H7 (cell line): ENCODE results near the gene HIVEP1. TPM values are rescaled to one million over a fixed set of nuclear protein-coding genes. Genes with fewer than 3 reads are reported as not detected.

Experiments
- DNase-seq: peaks from one replicate; pipeline ENCODE4 v3.0.0; 2012
- H3K27me3 ChIP-seq: 2 replicates; pipeline ENCODE4 v1.6.0; 2011; ENCODE audit warnings: mild to moderate bottlenecking, low read length; ENCODE audit not compliant: control insufficient read depth, insufficient read depth
- H3K36me3 ChIP-seq: replicated peaks from 2 replicates; pipeline ENCODE4 v1.5.1; 2011; ENCODE audit warnings: low read length; ENCODE audit not compliant: control insufficient read depth, insufficient read depth
- H3K4me3 ChIP-seq: 2 replicates; pipeline ENCODE4 v1.5.1; 2011; ENCODE audit warnings: low read depth, mild to moderate bottlenecking, control low read depth, low read length, moderate library complexity; ENCODE audit not compliant: insufficient read depth
- total RNA-seq: library from RNA; depleted of rRNA; stranded (reverse); fragments of >200 nt; shearing (Covaris generic); gene quantifications from 2 replicates; pipeline ENCODE4 v1.2.3, GENCODE V29; 2014

Gene HIVEP1
- total RNA-seq, 1 experiment from 2014 or later = 13.3 TPM

DNA sequence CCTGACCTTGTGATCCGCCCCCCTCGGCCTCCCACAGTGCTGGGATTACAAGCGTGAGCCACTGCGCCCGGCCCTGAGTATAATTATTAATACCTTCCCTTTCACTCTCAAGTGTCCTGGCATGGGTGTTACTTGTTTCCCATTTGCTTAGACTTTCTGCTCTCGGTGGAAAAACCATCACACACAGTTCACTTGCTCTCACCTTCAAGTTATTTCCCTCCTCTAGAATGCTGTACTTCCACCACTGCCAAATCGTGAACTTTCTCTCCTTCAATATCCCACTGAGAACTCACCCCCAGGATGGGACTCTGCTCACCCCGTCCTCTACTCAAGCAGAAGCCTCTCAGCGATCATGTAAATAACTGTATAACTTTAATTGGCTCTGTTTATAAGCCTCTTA, 4.6 kb upstream of the HIVEP1 start:
- DNase-seq = no peak
- no peak overlapping the region for H3K4me3 ChIP-seq
- no peaks in the 10 kb centered on the region for H3K36me3 ChIP-seq
- H3K27me3 ChIP-seq = no peaks in the 10 kb centered on the region

DNA sequence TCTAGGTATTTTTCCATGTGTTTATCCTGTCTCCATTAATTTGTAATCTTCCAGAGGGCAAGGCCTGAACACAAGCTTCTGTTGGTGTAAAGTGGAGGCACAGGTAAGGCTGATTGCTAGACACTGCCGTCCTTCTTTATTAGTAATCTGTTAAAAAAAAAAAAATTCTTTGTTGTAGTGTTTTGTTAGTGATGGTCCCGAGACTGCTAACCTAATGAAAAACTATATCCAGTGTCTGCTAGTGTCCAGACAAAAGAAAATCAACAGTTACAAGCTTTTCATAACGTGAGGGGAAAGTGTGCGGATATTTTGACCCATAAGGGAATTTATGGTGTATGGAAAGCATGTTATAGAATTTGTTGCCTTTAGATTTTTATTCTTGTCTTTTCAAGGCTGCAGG, 4.2 kb upstream of the HIVEP1 start:
- Histone ChIP-seq H3K4me3 (peak overlapping the region; percentile 53), H3K36me3 (no peaks in the 10 kb centered on the region), H3K27me3 (no peaks in the 10 kb centered on the region)
- DNase-seq = no peak

DNA sequence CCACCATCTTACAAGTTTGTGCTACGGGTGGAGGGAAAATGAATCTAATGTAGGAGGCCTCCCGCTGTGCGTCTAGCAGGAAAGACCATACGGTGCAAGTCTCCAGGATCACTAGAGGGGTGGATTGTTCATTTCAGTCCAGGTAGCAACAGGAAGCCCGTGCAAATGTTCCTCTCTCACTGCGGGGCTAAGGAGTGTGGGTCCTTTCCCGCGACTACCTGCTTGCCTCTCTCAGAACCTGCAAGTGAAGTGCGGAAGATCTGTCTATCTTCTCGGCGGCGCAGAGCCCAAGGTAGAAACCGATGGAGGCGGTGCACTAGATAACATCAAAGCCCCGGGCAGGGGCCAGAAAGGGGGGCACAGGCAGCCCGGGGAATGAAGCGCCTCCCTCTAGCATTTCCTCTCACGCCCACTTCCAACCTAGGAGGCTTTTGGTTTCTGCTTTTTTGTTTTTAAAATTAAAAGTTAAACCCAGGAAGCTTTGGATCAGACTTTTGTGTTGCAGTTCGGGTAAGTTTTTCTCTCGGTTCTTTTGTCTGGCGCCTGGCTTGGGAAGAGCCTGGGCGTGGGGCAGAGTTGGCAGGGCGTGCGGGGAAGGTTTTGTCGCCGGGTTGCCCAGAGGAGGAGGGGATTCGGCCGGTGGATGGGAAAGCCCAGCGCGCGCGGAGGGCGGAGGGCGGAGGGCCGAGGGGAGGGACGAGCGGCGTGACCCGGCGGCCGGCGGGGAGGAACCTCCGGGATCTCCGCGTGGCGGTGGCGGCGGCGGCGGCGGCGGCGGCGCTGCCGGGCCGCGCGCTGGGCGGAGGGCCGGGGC, 3.5 kb upstream of the HIVEP1 start:
- no peaks in the 10 kb centered on the region for H3K36me3 ChIP-seq
- no peaks in the 10 kb centered on the region for H3K27me3 ChIP-seq
- H3K4me3 ChIP-seq = peak overlapping the region; percentile 53
- peak; percentile 87 for DNase-seq

DNA sequence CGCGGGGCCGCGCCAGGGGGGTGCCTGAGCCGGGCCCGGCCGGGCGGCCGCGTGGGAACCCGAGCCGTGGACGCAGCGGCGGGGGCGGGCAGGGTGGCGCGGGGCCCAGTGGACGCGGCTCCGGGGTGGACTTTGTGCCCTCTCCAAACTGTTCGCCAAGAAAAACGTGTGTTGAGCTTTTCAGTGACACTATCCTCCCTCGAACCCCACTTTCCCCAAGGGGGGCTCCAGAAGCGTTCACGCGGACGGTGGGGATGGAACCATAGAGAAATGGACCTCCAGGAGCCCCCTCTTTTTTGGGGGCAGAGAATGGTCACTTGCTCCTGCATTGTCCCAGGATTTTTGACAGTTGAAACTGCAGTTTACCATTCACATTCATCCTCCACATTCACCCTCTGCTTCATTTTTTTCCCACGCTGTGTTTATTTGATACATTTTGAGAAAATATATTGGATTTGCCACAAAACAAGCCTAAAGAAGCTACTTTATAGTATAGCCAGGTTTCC, 2.9 kb upstream of the HIVEP1 start:
- DNase-seq = no peak
- Histone ChIP-seq H3K27me3 (no peaks in the 10 kb centered on the region), H3K36me3 (no peaks in the 10 kb centered on the region), H3K4me3 (peak overlapping the region; percentile 53)

DNA sequence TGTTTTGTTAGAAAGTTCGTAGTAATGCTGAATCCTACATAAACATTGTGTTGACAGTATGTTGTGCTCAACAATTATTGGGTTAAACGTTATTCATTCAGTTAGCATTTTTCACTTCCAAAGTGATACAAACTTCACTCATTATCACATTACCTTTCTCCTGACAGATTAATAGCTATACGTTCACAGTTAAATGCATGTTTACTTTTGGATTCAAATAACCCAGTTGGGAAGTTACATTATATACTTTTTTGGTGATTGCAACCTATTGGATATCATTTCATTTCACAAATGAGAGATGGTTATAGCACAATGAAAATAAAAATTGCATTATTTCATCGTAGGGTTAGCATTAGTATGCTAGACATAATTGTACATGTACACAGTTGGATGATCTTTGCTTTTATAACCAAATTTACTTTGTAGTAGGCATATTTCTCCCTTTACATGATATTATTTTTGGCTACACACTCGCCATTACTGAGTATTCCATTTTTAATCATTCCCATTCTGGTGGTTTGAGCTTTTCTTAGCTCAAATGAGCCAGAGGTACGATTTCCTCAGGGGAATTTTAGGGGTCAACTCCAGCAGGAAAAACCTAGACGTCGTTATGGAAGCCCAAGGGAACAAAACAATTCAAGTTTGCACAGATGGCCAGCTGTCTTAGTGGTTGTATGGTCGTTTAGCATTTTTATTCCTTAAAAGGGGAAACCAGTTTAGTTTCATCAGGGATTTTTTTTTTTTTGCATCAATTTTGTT, 2.1 kb upstream of the HIVEP1 start:
- Histone ChIP-seq H3K36me3 (no peaks in the 10 kb centered on the region), H3K4me3 (peak overlapping the region; percentile 54), H3K27me3 (no peaks in the 10 kb centered on the region)
- DNase-seq = peak; percentile 20

DNA sequence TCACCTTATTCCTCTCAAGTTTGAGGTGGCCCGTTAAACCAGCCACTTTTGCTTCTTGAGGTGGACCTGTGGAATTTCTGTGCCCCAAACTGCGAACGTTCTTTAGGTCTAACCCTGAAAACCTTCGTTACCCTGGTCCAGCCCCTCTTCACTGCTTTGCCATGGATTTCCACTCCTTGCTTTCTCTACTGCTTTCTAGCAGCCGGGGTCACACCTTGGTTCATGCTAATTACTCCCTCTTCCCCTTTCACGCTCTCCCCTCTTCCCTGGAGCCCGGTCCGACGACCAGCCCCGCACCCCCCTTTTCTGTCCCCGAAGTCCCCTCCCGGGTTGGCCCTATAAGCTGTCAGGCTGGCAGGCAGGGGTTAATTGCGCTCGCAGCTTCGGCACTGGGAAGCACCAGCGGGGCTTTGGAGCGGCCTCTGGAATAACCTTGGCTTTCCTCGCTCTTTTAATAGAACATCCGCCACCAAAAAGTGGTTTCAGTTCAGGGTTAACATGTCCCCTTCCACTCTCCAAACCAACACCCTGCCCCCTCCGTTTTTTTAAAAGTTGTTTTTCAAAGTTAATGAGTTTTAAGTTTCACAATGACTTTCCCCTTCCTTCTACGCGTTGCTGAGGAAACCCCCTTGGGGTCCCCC, 1.4 kb upstream of the HIVEP1 start:
- Histone ChIP-seq H3K4me3 (peak overlapping the region; percentile 54), H3K27me3 (no peaks in the 10 kb centered on the region), H3K36me3 (no peaks in the 10 kb centered on the region)
- peak; percentile 74 for DNase-seq

DNA sequence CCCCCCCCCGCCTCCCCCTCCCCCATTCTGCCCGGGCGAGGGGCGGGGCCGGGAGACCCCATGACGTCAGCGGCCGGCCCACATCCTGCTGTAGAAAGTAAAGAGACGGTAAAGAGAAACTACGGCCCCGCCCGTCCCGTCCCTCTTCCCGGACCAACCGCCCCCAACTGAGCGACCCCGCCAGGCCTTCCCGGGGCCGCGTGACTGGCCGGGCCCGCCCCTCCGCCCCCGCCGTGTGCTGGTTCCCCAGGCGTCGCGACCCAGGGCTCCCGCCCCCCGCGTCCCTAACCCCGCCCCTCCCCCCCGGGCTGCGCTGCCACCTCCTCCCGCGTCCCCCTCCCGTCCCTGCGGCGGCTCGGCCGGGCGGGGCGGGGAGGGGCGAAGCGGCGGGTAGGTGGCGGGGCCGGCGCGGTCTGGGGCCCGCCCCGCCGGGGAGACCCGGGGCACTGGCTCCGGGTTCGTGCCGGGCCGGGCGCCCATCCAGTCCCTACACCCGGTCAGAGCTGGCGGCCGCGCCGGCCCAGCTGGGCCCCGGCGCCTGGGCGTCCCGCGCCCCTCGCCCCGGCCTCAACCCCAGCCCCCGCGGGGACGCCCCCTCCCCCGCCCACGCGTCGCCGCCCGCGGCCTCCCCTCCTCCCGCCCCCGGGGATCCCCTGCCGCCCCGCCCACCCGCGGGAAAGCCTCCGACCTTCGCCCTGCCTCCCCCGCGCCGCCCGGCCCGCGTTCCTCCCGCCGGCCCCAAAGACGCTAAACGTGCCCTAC, 655 bp upstream of the HIVEP1 start:
- DNase-seq = peak; percentile 97
- H3K4me3 ChIP-seq = peak overlapping the region; percentile 93
- H3K36me3 ChIP-seq = no peaks in the 10 kb centered on the region; the same call in 1 of the 2 replicates
- no peaks in the 10 kb centered on the region for H3K27me3 ChIP-seq

DNA sequence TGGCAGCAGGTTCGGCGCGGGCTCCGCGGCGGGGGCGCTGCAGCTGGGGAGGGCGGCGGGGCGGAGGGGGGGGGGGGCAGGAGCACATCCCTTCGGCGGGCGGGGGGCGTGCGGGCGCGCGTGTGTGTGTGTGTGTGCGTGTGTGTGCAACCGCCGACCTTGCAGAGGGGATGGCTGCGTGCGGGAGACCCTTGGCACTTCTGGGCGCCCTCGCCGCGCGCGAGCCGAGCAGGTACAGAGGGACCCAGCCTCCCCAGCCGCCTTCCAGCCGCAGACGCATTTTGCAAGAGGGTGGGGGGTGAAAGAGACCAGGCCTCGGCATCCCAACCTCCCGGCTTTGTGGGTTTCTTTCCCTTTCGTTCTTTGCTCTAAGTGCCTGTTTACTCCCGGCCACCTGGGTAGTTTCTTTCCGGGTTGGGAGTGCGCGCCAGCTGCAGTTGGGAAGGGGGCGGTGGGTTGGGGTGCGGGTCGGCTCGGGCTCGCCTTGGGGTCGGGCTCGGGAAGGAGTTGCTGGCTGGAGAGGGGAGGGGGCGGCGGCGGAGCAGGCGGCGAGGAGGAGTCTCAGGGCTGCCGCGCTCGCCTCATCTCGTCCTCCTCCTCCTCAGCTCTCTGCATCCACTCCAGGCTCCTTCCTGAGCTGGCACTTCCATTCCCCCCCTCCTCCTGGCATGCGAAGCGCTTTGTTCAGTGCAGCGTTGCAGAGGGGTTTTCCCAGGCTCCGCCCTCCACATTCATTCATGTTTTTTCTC, 620 bp downstream of the HIVEP1 start:
- Histone ChIP-seq H3K36me3 (peaks cover 5% of the 10 kb centered on the region; the same call in 1 of the 2 replicates), H3K27me3 (no peaks in the 10 kb centered on the region), H3K4me3 (peak overlapping the region; percentile 93)
- peak; percentile 84 for DNase-seq

DNA sequence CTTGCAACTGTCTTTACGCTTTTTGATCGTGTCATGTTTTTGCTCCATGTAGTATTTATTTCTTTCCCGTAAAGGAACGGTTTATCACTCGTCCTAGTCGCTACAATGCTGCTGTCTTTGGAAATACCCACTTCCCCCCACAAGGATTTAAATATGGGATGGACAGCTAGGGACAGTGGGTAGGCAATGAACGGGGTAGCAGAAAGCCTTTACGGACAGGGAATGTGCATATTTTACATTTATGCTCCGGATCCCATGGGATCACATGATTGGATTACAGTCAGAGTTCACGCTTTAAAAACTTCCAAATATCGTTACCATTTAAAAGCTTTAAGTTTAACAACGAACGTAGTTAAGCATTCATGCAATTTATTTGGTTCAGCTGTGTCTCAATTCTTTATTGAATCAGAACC, 1.2 kb downstream of the HIVEP1 start:
- Histone ChIP-seq H3K4me3 (peak overlapping the region; percentile 93), H3K36me3 (peaks cover 5% of the 10 kb centered on the region; the same call in 1 of the 2 replicates), H3K27me3 (no peaks in the 10 kb centered on the region)
- DNase-seq = no peak

DNA sequence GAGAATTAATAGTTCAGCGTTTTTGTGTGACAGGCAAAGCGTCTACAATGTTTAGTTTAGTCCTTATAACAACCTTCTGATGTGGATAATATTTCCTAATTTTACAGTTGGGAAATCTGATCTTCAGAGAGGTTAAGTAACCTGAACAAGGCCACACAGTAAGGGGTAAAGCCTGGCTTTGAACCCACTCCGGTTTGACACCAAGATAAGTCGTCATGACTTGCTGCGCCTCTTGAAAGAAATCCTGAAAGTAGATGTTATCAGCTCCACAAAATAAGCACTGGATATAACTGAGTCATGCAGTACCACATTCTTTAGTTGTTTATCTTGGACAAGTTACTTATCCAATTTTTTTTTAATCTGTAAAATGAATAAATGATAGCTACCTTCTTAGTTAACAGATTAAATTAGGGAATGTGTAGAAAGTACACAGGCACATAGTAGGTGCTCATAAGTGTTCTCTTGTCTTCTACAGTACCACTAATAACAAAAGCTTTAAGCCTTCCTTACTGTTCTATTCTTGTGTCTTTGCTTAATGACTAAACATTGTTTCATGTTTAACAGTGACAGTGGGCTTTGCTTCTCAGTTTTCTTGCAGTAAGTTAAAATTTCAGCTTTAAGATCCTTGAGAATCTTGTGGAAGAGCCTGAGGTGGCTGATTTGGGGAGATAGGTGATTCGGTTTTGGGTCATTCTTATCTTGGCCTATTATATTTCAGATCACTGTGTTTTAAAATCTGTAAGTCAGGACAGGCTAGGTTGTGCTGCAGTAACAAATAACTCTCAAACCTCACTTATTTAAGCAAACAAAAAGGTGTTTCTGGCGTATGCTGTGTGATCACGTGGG, 2.1 kb downstream of the HIVEP1 start:
- peaks cover 5% of the 10 kb centered on the region; the same call in 1 of the 2 replicates for H3K36me3 ChIP-seq
- no peak overlapping the region for H3K4me3 ChIP-seq
- no peaks in the 10 kb centered on the region for H3K27me3 ChIP-seq
- no peak for DNase-seq

DNA sequence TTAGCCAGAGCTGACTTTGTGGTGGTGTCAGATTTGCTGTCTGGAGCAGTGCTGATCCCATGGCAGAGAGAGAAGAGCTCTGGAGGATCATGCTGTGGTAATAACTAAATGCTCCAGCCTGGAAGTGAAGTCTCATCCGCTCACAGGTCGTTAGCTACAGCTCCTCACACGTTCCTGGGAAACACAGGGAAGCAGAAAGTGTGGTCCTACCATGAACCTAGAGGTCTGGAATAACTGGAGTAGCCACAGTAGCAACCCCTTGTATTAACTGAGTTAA, 2.7 kb downstream of the HIVEP1 start:
- no peaks in the 10 kb centered on the region for H3K27me3 ChIP-seq
- DNase-seq = no peak
- no peak overlapping the region for H3K4me3 ChIP-seq
- H3K36me3 ChIP-seq = peaks cover 5% of the 10 kb centered on the region; the same call in 1 of the 2 replicates

DNA sequence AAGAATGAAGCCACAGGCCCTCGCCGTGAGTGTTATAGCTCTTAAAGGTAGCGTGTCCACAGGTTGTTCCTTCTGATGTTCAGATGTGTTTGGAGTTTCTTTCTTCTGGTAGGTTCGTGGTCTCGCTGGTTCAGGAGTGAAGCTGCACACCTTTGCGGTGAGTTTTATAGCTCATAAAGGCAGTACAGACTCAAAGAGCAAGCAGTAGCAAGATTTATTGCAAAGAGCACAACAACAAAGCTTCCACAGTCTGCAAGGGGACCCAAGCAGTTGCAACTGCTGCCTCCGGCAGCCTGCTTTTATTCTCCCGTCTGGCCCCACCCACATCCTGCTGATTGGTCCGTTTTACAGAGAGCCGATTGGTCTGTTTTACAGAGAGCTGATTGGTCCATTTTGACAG, 5.2 kb downstream of the HIVEP1 start:
- no peak overlapping the region for H3K4me3 ChIP-seq
- H3K27me3 ChIP-seq = no peaks in the 10 kb centered on the region
- H3K36me3 ChIP-seq = peaks cover 13% of the 10 kb centered on the region
- DNase-seq = no peak

DNA sequence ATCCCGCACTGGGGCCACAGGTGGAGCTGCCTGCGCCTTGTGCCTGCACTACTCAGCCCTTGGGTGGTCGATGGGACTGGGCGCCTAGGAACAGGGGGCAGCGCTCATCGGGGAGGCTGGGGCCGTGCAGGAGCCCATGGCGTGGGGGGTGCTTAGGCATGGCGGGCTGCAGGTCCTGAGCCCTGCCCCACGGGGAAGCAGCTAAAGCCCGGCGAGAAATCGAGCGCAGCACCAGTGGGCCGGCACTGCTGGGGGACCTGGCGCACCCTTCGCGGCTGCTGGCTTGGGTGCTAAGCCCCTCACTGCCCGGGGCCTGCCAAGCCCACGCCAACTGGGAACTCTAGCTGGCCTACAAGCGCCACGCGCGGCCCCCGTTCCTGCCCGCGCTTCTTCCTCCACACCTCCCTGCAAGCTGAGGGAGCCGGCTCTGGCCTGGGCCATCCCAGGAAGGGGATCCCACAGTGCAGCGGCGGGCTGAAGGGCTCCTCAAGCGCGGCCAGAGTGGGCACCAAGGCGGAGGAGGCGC, 5.8 kb downstream of the HIVEP1 start:
- no peak for DNase-seq
- H3K4me3 ChIP-seq = no peak overlapping the region
- H3K27me3 ChIP-seq = no peaks in the 10 kb centered on the region
- peaks cover 13% of the 10 kb centered on the region for H3K36me3 ChIP-seq
